HS-27A (cell line): Measurements from ENCODE around the gene GINS2.

ENCODE experiments used
- DNase-seq: peaks from one replicate; pipeline ENCODE4 v3.0.0-alpha.2; 2012; ENCODE audit warnings: low read depth, missing footprints

Gene GINS2

DNA sequence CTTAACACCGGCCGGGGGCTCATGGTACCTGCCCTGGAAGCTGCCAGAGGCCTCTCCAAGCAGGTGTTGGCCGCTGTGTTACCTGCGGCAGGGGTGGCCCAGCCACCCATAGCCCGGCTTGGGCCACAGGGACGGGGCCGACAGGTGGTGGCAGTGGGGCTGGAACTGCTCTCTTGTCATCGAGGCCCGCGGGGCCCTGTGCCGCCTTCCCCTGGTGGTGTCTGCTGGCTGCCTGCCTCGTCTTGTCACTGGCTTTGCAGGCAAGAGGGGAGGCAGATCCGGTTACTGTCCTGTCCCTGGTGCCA lies 48.5 kb downstream of the GINS2 start:
- DNase-seq = no peak

DNA sequence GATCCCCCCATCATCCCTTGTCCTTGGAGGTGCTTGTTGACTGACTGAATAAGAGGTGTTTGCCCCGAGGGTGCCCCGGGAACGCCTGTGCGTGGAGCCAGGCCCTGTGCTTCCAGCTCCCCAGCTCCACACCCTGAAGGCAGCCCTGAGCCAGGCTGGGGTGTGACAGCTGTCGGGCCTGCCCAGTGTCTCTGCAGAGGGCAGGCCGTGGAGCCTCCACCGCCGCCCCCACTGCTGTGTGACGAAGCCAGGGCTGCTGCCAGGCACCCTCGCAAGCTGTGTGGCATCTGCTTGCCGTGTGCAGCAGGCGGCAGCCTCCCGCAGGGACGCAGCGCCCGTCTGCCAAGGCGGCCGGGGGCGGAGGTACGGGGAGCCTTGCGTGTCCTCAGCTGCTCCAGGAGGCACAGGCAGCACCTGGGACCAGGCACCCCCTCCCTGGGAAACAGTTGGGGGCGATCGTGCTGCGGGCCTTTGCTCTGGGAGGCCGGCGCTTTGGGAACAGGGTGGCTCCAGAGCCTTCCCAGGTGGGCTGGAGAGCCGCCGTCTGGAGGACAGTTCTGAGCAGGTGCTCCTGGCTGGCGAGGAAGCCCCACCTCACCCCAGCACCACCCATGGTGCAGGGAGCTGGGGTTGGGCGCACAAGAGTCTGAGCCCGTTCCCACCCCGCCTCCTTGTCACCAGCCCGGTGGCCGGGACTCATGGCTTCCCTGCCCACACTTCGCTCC lies 49.1 kb downstream of the GINS2 start:
- no peak for DNase-seq

DNA sequence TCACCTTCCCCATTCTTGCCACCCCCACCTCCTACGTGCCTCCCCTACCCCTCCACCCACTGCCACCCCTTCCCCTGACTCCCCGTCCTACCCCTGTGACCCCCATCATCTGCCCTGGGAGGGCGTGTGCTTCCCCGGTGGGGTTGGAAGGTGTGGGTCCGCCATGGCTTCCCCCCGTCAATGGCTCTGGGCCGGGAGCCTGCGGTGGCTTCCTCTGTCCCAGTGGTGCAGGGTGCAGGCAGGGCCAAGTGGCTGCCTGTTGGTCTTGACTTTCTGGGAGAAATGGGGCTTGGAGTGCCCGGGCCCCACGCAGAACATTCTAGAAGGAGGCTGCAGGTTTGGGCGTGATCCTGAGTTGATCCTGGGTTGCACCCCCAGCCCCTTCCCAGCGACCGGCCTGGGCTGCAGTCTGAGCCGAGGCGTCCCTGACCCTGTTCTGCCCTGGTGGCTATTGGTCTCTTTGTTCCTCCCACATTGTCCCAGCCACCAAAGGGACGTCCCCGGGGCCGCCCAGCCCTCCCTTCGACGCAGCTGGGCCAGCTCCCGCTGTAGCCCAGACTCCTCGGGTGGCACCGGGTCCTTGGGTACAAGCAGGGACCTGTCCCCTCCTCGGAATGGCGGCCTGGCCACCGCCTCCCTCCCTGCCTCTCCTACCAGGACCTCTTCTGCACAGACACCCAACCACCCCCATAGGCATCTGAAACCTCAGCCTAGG lies 49.9 kb downstream of the GINS2 start:
- no peak for DNase-seq

DNA sequence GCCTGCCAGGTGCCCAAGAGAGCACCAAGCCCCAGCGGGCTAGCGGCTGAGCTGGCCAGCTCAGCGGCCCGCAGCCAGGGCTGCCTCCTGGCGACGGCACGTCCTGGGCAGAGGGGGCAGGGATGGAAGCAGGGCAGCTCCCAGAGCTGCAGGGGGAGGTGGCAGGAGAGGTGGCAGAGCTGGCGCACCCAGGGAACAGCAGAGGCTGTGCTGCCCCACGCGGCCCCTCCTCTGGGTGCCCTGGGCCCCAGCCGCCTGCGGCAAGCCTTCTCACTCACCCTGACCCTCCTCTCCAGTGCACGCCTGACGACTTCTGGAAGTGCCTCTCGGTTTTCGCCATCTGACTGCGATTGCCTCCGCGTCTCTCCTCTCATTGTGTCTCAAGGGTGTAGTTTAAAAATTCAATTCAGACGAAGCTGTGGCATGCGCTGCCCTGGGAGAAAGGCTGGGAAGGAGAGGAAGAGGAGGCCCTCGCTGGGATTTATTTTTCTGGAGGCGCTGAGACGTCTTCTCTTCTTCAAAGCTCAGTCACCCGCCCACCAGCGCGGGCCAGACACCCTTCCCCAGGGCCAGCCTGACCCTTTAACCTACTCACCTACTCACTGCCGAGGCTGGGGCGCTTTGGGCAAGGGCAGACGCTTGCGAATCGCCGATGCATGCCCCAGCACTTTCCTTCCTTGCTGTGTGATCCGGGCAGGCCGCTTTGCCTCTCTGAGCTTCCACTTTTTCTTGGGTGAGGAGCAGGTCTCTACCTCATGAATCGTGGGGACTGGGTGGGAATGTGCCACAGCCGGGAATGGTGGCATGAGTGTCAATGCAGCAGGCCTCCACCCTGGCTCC lies 50.7 kb downstream of the GINS2 start:
- DNase-seq = no peak

DNA sequence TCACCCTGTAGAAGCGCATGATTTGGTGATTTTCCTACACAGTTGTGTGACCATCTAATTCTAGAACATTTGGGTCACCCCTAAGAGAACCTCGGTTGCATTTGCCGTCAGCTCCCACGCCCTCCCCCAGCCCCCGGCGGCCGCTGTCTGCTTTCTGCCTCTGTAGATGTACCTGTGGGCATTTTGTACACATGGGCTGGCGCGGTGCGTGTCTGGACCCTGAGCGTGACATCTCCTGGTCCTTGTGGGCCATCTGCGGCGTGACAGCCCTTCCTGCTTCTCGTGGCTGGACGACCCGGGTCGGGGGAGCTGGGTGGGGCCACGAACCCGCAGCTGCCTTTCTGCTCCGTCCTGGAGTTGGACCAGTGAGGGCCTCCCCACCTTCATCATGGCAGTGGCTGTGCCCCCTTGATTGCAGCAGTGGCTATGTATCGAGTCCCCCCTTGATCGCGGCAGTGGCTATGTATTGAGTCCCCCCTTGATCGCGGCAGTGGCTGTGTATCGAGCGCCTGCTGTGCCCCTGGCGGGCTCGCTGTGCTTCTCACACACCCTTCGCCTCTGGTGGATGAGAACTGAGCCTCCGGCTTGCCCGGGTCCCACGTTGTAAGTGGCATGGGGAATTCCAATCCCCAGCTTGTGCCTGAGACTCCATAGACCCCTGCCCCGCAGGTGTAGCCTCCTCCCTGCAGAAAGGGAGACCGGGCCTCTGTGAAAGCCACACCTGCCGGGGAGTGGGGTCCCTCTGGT lies 51.5 kb downstream of the GINS2 start:
- DNase-seq = no peak

DNA sequence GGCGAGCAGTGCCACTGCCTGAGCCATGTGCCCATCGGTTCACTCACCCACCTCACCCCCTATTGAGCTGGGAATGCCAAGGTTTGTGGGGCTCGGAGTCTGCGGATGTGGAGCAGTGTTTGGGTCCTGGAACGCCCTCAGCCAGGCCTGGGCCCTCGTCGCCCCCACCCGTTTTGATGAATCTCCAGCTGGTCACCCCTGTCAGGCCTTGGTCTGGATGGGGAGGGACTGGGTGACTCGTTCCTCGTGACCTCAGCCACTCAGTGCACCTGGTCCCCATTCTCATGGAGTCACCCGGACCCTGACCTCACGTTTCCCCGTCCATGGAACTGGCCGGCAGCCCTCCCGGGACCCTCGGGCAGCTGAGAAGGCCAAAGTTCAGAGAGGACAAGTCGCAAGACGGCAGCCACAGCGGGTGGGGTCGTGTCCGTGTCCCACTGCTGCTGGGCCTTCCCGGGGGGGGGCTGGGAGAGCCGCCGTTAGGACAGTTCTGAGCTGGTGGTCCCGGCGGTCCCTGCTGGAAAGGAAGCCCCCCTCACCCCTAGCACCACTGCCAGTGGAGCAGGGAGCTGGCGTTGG lies 52.4 kb downstream of the GINS2 start:
- DNase-seq = no peak

DNA sequence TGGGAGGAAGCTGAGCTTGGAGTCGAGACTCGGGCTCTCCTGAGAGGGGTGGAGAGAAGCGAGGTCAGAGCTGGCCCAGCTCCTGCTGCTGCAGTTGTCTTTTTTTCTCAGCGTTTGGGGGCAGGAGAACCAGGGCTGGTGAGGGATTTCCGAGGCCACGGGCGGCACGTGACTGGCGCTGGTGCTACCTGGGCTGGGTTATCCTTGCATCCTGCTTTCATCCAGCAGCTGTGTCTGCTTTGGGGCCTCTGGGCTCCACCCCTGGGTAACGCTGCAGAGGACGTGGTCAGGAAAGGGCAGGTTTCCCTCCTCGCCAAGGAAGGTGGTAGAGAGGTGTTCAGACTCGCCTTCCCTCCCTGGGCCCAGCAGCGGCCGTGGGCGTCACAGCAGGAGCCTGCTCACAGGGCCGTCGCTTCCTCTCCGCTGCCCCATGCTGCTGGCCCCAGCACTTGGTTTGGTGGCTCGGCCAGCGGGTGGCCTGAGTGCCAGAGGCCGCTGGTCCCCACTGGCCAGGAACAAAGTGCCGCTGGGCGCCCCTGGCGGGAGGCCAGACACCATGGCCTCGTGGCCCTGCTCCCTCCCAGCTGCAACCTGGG lies 53.1 kb downstream of the GINS2 start:
- DNase-seq = no peak

DNA sequence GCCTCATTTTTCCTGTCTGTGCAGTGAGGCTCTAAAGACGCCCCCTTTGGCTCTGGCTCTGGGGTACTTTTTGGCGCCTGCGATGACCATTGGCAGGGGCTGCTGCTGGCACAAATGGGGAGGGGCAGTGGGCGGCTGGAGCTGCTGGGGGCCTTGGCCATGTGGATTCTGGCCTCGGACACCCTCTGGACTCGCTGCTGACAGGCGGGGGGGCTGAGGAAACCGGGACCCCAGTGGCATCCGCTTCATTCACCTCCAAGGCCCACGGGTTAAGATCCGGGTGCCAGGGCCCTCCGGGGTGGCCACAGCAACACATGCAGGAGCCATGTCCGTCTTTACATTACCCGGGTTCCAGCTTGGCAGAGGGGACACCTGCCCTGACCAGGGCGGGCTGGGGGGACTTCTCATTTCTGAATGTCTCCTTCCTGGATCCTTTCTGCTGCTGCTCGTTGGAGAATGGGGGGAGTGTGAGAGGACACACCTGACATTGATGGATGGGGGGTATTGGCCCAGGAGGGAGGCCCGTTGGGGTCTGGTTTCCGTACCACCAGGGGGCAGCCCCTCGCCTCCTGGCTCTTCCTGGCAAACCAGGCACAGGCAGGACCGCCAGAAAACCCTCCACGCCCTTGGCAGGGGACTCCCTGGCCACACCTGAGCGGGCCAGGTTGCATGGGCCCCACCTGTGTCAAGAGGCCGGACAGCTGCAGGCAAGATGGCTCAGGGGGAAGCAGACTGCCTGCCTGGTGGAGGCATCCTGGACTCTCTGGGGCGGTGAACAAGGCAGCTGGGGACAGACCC lies 53.8 kb downstream of the GINS2 start:
- no peak for DNase-seq

DNA sequence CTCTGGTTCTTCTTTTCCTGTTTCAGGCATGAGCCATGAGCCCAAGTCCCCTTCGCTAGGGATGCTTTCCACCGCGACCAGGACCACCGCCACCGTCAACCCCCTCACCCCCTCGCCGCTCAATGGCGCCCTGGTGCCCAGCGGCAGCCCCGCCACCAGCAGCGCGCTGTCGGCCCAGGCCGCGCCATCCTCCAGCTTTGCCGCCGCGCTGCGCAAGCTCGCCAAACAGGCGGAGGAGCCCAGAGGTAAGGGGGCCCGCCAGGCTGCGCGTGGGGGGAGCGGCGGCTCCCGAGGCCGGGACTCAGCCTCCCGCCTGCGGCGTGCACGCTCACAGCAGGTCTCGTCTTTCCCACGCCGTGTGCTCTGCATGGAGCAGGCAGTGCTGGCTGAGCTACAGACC lies 54.9 kb downstream of the GINS2 start:
- DNase-seq = no peak

DNA sequence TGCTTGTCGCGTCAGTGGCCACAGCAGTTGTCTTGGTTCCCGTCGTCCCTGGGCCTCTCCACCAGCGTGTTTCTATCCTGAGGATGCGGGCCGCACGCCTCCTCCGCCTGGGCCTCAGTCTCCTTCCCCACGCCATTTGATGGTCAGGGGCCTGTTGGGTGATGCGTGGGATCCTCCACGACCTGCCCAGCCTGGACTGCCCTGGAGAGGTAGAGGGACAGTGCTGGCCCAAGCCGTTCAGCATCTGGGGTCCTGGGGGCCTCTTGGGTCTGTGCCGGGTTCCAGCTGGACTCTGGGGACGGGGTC lies 55.4 kb downstream of the GINS2 start:
- no peak for DNase-seq

DNA sequence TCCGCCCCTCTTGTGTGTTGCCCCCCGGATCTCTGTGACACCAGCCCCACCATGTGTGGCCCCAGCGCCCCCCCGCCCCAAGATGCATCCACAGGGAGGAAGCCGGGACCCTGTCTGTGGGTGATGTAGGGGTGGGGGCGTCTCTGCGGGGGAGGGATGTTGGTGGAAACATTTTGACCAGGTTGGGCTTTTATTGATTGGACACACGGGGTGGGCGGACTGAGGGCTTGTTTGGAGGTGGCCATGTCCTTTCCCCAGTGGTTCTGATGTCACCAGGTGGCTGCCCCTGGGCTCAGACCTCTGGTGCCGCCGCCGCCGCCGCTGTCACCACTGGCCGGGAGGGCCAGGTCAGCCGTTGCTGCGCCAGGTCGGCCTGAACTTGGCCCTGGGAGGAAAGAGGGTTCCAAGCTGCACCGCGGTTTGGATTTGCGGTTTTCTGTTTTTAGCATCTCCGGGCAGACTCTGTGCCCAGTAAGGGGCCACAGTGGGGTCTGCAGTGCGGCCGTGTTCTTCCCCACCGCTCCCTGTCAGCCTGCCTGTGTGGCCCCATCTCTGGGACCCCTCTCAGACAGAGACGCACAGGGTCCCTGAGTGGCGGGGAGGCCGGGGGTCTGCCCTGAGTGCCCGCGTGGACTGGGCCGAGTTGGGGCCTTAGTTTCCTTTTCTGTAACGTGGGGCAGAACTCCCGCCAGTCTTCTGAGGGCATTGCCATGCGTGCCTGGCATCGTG lies 55.9 kb downstream of the GINS2 start:
- DNase-seq = no peak

DNA sequence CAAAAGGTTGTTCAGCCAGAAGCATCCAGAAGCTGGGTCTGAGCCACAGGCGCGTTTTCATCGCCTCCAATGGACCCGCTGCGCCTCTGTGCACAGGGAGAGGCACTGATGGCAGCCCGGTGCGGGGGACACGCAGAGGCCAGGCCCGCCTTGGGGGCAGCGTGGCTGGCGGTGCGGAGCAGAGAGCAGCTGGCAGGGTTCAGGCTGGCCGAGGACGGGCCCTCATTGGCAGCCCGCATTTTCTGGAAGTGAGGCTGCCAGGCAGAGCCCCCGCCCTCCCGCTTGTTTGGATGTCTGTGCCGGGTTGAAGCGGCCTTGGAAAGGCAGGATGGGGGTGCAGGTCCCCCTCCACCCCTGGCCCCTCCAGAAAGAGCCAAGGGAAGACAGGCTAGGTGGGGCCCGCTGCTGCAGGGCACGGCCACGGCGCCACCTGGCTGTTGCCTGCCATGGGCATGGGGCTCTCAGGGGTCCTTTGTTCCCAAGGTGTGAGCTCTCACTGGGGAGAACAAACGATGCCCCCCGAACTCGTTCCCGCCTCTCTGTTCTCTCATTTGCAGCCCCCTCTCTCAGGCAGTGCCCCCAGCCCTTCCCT lies 56.9 kb downstream of the GINS2 start:
- DNase-seq = no peak

DNA sequence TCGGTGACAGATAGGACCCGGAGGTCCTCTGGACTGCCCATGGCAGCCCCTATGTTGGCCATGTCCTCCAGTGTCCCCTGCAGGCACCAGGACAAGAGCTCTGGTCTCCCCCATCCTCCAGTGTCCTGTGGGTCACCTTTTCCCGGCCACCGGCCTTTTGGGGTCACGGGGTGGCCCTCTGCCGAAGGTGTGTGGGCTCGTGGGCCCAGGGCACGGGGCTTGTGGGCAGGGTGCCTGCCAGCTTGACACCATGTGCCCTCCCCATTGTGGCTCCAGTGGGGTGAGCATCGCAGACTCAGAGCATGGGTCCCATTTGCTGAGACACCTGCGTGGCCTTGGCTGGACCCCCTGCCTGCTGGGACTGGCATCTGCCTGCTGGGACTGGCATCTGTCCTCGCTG lies 57.5 kb downstream of the GINS2 start:
- DNase-seq = no peak

DNA sequence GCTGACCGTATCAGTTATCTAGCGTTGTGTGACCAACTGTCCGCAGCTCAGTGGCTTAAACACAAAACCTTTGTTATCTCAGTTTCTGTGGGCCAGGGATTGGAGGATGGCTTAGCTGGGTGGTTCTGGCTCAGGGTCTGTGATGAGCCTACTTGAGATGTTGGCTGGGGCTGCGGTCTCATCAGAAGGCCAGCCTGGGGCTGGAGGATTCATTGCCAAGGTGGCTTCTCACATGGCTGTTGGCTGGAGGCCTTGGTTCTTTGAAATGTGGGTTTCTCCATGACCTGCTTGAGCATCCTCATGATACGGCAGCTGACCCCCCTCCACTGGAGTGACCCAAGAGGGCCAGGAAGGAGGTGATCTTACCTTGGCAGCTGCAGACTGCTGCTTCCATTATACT lies 58.9 kb downstream of the GINS2 start:
- no peak for DNase-seq

DNA sequence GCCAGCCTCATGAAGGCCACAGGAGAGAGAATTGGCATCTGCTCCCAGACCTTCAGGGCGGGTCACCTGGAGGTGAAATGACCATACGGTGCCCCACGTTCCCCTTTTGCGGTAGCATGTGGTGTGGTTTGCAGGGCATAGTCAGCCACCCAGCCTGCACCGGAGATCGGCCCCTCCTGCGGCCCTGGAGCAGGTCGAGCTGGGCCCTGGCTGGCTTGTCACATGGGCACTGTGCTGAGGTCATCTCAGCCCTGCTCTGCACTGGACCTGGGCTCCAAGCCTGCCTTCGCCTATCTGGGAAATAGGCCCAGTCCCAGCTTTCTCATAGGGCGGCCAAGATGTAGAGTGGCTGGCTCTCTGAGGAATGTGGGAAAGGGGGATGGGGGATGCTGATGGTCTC lies 59.4 kb downstream of the GINS2 start:
- no peak for DNase-seq

DNA sequence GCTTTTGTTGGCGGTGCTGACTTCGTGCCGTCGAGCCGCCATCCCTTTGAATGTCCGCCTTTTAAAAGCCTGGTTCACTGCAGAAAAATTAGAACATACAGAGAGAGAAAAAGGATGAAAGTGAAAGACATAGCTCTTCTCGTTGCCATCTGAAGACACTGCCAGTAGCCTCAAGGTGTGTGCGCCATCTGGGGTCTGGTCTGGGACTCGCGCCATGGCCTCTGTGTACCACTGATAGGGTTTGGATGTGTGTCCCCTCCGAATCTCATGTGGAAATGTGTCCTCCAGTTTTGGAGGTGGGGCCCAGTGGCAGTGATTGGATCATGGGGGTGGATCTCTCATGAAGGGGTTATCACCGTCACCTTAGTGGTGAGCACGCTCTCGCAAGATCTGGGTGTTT lies 60.1 kb downstream of the GINS2 start:
- DNase-seq = no peak

DNA sequence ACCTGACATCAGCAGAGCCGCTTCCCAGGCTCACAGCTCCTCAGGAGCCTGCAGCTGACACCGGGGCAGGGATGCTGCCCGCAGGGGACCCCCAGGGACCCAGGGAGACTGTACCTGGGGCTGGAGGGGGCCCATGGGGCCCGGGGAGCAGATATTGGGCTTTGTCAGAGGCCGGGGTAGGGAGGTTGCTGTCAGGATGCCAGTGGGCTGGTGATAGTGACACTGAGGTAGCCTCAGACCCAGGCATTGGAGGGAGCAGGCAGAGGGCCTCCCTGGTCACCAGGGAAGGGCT lies 60.5 kb downstream of the GINS2 start:
- no peak for DNase-seq

DNA sequence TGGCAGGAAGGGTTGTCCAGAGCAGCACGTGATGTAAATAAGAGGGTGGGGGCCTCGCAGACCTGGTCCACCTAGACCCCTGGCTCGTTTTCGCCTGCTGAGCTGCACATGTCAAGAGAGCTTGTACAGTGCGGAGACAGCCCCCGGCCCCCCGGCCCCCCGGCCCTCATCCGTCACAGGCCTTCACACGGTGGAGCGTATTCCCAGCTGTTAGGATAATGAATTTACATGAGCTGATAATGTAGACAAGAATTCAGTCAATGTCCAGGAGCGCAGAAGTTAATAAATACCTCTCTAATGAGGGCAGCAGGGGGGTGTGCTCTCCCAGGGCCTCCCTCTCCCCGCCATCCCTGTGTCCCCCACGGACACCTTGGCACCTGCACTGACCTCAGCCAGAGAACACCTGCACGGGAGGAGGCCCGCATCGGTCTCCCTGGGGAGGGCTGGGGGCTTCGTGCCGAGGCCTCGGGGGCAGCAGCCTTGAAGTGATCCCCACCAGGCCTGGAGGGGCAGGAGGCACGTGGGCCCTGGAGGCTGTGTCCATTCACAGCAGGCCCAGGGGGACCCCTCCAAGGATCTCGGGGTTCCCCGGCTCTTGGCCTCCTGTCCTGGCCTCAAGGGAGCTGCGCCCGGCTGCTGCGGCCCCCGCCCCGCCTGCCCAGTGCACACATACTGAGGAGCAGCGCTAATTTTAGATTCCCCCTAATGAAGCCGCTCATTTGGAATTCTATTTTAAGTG lies 61.1 kb downstream of the GINS2 start:
- DNase-seq = no peak

DNA sequence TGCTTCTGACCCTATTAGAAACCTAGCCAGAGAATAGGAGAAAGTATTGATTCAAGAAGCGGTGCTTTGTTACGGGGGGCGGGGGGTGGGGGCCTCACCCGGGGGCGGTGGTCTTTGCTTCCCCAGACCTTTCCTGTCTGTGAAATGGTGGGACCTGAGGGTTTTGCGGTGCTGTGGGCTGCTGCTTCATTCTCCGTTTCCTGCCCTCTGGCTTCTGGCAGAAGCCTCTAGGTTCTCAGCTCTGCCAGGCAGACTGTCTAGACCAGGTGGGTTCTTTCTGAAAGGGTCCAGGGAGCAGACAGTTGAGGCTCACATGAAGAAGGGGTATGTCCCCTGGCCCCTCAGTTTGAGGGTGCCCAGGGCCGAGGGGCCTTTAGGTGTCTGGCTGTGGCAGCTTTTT lies 61.7 kb downstream of the GINS2 start:
- DNase-seq = no peak
